WERI-Rb-1 (cell line): ENCODE results near the gene SRF.

Source experiments
- DNase-seq: peaks from one replicate; pipeline ENCODE4 v3.0.0-alpha.2; 2020
- H3K27ac ChIP-seq: fragments of 250-450 bp; sonication (Bioruptor Pico); 2 replicates; pipeline ENCODE4 v1.5.1; 2020; ENCODE audit warnings: mild to moderate bottlenecking, moderate library complexity
- H3K27me3 ChIP-seq: fragments of 250-450 bp; sonication (Bioruptor Pico); 2 replicates; pipeline ENCODE4 v1.5.1; 2021; ENCODE audit warnings: mild to moderate bottlenecking, low read depth, moderate library complexity; ENCODE audit not compliant: insufficient read depth, severe bottlenecking
- H3K36me3 ChIP-seq: fragments of 250-450 bp; sonication (Bioruptor Pico); 2 replicates; pipeline ENCODE4 v1.5.1; 2020; ENCODE audit warnings: mild to moderate bottlenecking, moderate library complexity
- H3K4me3 ChIP-seq: 2 replicates; pipeline ENCODE4 v1.5.1; 2011; ENCODE audit warnings: low read depth, mild to moderate bottlenecking, control low read depth, low read length
- H3K9me3 ChIP-seq: fragments of 250-450 bp; sonication (Bioruptor Pico); 2 replicates; pipeline ENCODE4 v1.5.1; 2021; ENCODE audit warnings: mild to moderate bottlenecking, moderate library complexity; ENCODE audit not compliant: severe bottlenecking
- TF ChIP-seq, protein P1 (sequence below): IDR thresholded peaks from 2 replicates; pipeline ENCODE4 v1.5.1; 2011; ENCODE audit warnings: low read depth, mild to moderate bottlenecking, control low read depth, inconsistent platforms, low read length

SRF gene

DNA sequence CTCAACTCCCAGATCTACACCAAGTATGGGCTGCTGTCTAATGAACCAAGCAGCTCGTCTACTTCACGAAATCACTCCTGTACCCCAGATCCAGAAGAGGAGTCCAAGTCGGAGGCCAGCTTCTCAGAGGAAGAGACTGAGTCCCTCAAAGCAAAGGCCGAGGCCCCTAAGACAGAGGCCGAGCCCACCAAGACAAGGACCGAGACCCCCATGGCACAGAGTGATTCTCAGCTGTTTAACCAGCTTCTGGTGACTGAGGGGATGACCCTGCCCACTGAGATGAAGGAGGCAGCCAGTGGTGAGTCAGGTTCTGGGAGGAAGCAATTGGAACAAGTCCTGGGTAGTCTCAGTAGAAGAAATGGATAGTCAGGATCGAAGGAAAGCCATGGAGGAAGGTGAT lies 16.8 kb downstream of the SRF start:
- DNase-seq, result no peak
- Histone ChIP-seq H3K27me3 (no peaks in the 10 kb centered on the region), H3K36me3 (peaks cover 67% of the 10 kb centered on the region), H3K27ac (no peak overlapping the region), H3K4me3 (no peak overlapping the region), H3K9me3 (peaks cover 5% of the 10 kb centered on the region)
- TF ChIP-seq, protein P1, sequence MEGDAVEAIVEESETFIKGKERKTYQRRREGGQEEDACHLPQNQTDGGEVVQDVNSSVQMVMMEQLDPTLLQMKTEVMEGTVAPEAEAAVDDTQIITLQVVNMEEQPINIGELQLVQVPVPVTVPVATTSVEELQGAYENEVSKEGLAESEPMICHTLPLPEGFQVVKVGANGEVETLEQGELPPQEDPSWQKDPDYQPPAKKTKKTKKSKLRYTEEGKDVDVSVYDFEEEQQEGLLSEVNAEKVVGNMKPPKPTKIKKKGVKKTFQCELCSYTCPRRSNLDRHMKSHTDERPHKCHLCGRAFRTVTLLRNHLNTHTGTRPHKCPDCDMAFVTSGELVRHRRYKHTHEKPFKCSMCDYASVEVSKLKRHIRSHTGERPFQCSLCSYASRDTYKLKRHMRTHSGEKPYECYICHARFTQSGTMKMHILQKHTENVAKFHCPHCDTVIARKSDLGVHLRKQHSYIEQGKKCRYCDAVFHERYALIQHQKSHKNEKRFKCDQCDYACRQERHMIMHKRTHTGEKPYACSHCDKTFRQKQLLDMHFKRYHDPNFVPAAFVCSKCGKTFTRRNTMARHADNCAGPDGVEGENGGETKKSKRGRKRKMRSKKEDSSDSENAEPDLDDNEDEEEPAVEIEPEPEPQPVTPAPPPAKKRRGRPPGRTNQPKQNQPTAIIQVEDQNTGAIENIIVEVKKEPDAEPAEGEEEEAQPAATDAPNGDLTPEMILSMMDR, result no peak

DNA sequence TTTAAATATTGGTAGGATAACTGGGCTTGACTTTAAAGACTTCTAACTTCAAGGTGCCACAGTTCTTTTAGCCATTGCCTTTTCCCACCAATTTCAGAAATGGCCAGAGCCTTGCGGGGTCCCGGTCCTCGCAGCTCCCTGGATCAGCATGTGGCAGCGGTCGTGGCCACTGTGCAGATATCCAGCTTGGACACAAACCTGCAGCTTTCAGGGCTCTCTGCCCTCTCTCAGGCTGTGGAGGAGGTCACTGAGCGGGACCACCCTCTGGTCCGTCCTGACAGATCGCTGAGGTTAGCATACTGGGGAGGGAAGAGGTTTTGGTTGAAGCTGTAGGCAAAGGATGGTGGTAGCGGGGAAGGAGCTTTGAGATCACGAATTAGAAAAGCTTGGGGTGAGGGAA lies 17.4 kb downstream of the SRF start:
- H3K4me3 ChIP-seq, result no peak overlapping the region
- no peaks in the 10 kb centered on the region for H3K27me3 ChIP-seq
- TF ChIP-seq, protein P1, result no peak
- no peak overlapping the region for H3K27ac ChIP-seq
- H3K36me3 ChIP-seq, result peaks cover 73% of the 10 kb centered on the region
- DNase-seq, result no peak
- H3K9me3 ChIP-seq, result peaks cover 5% of the 10 kb centered on the region

DNA sequence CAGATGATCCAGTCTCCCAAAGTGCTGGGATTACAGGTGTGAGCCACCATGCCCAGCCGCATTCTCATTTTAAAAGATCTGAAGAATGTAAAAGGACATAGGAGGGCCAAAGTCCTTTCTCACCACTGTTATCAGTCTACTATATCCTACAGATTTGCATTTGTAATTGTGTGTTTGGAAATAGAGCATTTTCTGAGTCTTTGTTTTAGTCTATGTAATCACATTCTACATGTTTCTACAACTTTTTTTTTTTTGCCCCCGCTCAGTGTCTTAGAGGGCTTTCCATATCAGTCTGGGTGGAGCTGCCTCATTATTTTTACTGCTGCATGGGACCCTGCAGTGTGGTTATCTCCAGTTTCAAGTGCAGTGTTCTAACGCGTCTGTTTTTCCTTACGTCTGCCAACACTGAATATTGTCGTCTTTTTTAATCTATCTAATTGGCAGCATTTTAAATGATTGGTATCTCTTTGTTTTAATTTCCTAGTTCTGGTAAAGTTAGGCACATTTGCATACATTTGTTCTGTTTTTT lies 18.8 kb downstream of the SRF start:
- no peak for DNase-seq
- H3K27ac ChIP-seq, result no peak overlapping the region
- peaks cover 5% of the 10 kb centered on the region for H3K9me3 ChIP-seq
- no peak overlapping the region for H3K4me3 ChIP-seq
- peaks cover 76% of the 10 kb centered on the region for H3K36me3 ChIP-seq
- no peaks in the 10 kb centered on the region for H3K27me3 ChIP-seq
- TF ChIP-seq, protein P1, result no peak

DNA sequence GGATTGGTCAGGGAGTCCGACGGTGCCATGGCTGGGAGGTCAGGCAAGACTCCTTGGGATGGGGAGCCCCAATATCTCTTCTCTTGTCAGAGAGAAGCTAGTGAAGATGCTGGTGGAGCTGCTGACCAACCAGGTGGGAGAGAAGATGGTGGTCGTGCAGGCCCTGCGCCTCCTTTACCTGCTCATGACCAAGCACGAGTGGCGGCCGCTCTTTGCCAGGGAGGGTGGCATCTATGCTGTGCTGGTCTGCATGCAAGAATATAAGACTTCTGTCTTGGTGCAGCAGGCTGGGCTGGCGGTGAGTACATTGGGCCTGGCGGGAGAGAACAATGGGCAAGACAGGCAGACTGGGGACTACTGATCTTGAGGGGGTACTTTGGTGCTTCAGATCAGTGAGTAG lies 21.8 kb downstream of the SRF start:
- no peaks in the 10 kb centered on the region for H3K27me3 ChIP-seq
- H3K36me3 ChIP-seq, result peaks cover 74% of the 10 kb centered on the region
- DNase-seq, result no peak
- H3K9me3 ChIP-seq, result no peaks in the 10 kb centered on the region
- H3K4me3 ChIP-seq, result no peak overlapping the region
- no peak overlapping the region for H3K27ac ChIP-seq
- TF ChIP-seq, protein P1, result no peak

DNA sequence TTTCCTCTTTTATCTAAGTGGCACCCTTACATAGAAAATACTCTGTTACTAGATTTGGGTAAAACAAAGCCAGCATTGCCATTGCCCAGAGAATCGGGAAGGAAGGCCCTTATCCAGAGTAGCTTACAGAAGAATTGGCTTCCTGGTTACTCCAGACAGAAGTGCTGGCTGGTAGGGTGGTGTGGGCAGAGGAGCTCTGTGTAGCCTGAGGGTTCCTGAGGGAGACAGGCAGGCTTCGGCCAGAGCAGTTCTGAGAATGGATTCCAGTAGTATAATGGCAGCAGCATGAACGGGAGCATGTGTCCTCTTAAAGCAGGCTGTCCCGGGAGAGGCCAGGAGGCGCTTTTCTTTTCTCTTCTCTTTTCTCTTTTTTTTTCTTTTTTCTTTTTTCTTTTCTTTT lies 22.9 kb downstream of the SRF start:
- Histone ChIP-seq H3K4me3 (no peak overlapping the region), H3K27me3 (no peaks in the 10 kb centered on the region), H3K9me3 (no peaks in the 10 kb centered on the region), H3K36me3 (peaks cover 65% of the 10 kb centered on the region), H3K27ac (no peak overlapping the region)
- no peak for DNase-seq
- TF ChIP-seq, protein P1, result no peak

DNA sequence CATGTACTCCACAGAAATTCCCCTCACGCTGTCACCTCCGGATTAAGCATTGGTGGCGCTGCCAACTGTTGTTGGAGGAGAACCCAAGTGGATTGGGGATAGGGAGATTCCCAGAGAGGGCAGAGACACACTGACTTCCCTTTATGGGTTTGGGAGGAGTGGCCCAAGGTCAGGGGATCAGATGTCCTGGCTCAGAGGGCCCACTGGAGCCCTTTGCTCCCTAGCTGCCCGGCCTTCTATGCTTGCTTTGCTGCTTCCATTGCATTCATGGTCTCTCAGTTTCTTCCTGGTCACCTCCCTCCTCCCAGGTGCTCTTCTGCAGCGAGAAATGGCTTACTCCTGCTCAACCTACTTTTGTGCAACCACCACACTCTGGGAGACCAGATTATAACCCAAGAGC lies 25.3 kb downstream of the SRF start:
- Histone ChIP-seq H3K27me3 (no peaks in the 10 kb centered on the region), H3K36me3 (peaks cover 67% of the 10 kb centered on the region), H3K4me3 (no peak overlapping the region), H3K27ac (no peak overlapping the region), H3K9me3 (no peaks in the 10 kb centered on the region)
- no peak for DNase-seq
- TF ChIP-seq, protein P1, result no peak
